ENCODE data around the gene GAS1.

DNA sequence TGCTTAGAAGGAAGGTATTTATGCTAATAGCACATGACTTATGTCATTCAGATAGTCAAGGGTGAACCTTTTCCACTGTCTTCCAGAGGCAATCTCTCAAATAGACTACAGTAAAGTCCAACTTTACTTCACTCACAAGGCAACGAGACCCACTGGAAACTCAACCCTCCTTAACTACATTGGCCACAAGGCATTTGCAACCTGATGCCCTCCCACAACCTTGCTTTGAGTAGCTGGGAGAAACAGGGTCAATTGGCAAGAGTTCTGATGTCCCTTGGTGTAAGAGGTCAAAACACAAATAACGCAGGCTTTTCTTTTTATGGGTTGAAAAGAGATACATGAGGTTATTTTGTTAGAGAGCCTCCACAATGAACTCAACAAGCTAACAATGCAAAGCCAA lies 6.1 kb downstream of the GAS1 start:
- TF ChIP-seq CTCF (IDR thresholded peaks at IDR 0.05 in 4 of 5, conservative IDR thresholded peaks at IDR 0.05 in 1 of 5) (no peak), POLR2A (IDR thresholded peaks at IDR 0.05) (no peak)

All from gastrocnemius medialis (tissue), 4 donors.